ENCODE results near the gene RWDD3.
A peak's percentile ranks its signal among the peaks of the same experiment; 100 is the strongest.

The RWDD3 gene

GRCh38 chr1:95286479-95286878, 52.5 kb downstream of the RWDD3 start:
- TF ChIP-seq FOXM1 (IDR thresholded peaks at IDR 0.05; ENCODE audit: borderline replicate concordance, low read depth): no peak
- TF ChIP-seq REST (IDR thresholded peaks at IDR 0.05; ENCODE audit: low read depth): no peak
- TF ChIP-seq YY1 (IDR thresholded peaks at IDR 0.05; ENCODE audit: low read depth): no peak
- TF ChIP-seq EP300 (IDR thresholded peaks at IDR 0.05; ENCODE audit: borderline replicate concordance): no peak
- no peak for TF ChIP-seq USF1 (IDR thresholded peaks at IDR 0.05)
- TF ChIP-seq NFIC (IDR thresholded peaks at IDR 0.05): no peak
- TF ChIP-seq CREB1 (IDR thresholded peaks at IDR 0.05; ENCODE audit: low read depth): no peak
- no peak for TF ChIP-seq TCF12 (IDR thresholded peaks at IDR 0.05; ENCODE audit: low read depth)
- no peak for TF ChIP-seq TEAD4 (IDR thresholded peaks at IDR 0.05)
- TF ChIP-seq RAD21 (IDR thresholded peaks at IDR 0.05; ENCODE audit: low read depth): no peak
- TF ChIP-seq ZBTB7A (IDR thresholded peaks at IDR 0.05; ENCODE audit: low read depth): no peak
- no peak for TF ChIP-seq TAF1 (IDR thresholded peaks at IDR 0.05; ENCODE audit: low read depth)
- TF ChIP-seq CEBPB (IDR thresholded peaks at IDR 0.05): no peak
- no peak for TF ChIP-seq EGR1 (IDR thresholded peaks at IDR 0.05)
- TF ChIP-seq, protein P1, sequence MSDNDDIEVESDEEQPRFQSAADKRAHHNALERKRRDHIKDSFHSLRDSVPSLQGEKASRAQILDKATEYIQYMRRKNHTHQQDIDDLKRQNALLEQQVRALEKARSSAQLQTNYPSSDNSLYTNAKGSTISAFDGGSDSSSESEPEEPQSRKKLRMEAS (IDR thresholded peaks at IDR 0.05): no peak

DNA sequence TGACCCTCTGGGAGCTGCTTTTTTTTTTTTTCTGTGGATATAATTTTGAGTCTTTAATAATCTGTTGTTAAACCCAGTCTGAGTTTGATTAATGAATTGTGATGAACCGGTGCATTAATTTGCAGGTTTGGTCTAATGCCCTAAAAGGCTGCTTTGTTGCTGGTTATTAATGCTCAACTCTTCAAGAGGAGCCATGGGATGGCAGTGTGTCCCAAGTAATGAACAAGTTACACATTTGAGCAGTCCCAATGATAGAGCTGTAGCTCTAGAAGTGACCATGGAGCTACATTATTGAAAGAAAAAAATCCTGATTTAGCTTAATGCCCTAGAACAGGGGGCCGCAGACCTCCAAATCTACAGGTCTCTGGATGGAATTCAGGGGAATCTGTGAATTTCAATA, 53.1 kb downstream of the RWDD3 start:
- no peak for TF ChIP-seq CREB1 (IDR thresholded peaks at IDR 0.05; ENCODE audit: low read depth)
- TF ChIP-seq FOXM1 (IDR thresholded peaks at IDR 0.05; ENCODE audit: borderline replicate concordance, low read depth): no peak
- peak; percentile 29; the same call in 1 of the 2 replicates for TF ChIP-seq RAD21 (IDR thresholded peaks at IDR 0.05; ENCODE audit: low read depth)
- TF ChIP-seq TEAD4 (IDR thresholded peaks at IDR 0.05): no peak

DNA sequence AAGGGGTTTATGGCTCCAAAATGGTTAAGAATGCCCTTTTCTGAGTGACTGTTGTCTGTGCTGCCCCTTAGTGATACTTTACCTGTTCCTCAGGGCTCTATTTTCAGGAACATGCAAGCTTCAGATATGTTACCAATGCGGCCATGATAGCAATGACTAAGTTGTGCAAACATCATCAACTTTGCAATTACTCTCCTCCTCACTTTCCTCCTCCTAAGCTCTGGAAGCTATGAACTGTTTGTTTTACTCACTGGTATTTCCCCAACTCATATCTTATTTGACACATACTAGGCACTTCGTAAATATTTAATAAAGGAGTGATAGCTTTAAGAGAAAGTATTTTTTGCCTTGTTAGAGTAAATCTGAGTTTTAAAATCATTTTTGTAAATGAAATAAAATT, 53.8 kb downstream of the RWDD3 start:
- TF ChIP-seq EP300 (IDR thresholded peaks at IDR 0.05; ENCODE audit: borderline replicate concordance) (no peak), CREB1 (IDR thresholded peaks at IDR 0.05; ENCODE audit: low read depth) (no peak), RAD21 (IDR thresholded peaks at IDR 0.05; ENCODE audit: low read depth) (no peak), USF1 (IDR thresholded peaks at IDR 0.05) (no peak), ZBTB7A (IDR thresholded peaks at IDR 0.05; ENCODE audit: low read depth) (no peak), CEBPB (IDR thresholded peaks at IDR 0.05) (no peak), TEAD4 (IDR thresholded peaks at IDR 0.05) (no peak), FOXM1 (IDR thresholded peaks at IDR 0.05; ENCODE audit: borderline replicate concordance, low read depth) (no peak), NFIC (IDR thresholded peaks at IDR 0.05) (no peak), REST (IDR thresholded peaks at IDR 0.05; ENCODE audit: low read depth) (no peak)
- TF ChIP-seq, protein P1 (IDR thresholded peaks at IDR 0.05): no peak
